Hematopoietic multipotent progenitor cell treated with erythropoietin and hydrocortisone succinate and interleukin-3 and kit ligand, for 4 days (in vitro differentiated cells): ENCODE results near the gene LTB4R.

Experiments used
- DNase-seq: peaks from one replicate; pipeline ENCODE4 v3.0.0-alpha.2; 2015

Gene LTB4R

GRCh38 chr14:24279301-24280186 lies 31.8 kb upstream of the LTB4R start:
- peak; percentile 91 for DNase-seq

GRCh38 chr14:24280797-24281460 lies 30.4 kb upstream of the LTB4R start:
- DNase-seq = no peak

GRCh38 chr14:24281636-24282035 lies 29.7 kb upstream of the LTB4R start:
- DNase-seq = no peak

- no peak for DNase-seq
Measured at GRCh38 chr14:24282736-24283135, 28.6 kb upstream of the LTB4R start.

- DNase-seq = no peak
Measured at GRCh38 chr14:24283796-24284460, 27.4 kb upstream of the LTB4R start.

GRCh38 chr14:24284501-24285035 lies 26.7 kb upstream of the LTB4R start:
- no peak for DNase-seq

- no peak for DNase-seq
Measured at GRCh38 chr14:24285351-24285750, 26.0 kb upstream of the LTB4R start.

- DNase-seq = no peak
Measured at GRCh38 chr14:24286996-24287395, 24.3 kb upstream of the LTB4R start.

- DNase-seq = peak; percentile 25
Measured at GRCh38 chr14:24289649-24290280, 21.5 kb upstream of the LTB4R start.

GRCh38 chr14:24290746-24291145 lies 20.6 kb upstream of the LTB4R start:
- DNase-seq = no peak

GRCh38 chr14:24291446-24292117 lies 19.7 kb upstream of the LTB4R start:
- DNase-seq = no peak

- DNase-seq = no peak
Measured at GRCh38 chr14:24292118-24292807, 19.0 kb upstream of the LTB4R start.

GRCh38 chr14:24293525-24293924 lies 17.8 kb upstream of the LTB4R start:
- DNase-seq = no peak

GRCh38 chr14:24296341-24297157 lies 14.8 kb upstream of the LTB4R start:
- peak; percentile 89 for DNase-seq

- peak; percentile 66 for DNase-seq
Measured at GRCh38 chr14:24297190-24297964, 13.9 kb upstream of the LTB4R start.

- DNase-seq = peak; percentile 32
Measured at GRCh38 chr14:24298892-24299254, 12.4 kb upstream of the LTB4R start.

- DNase-seq = peak; percentile 95
Measured at GRCh38 chr14:24299255-24300191, 11.8 kb upstream of the LTB4R start, which contains the start of the genes DHRS1 and NOP9. DHRS1 (minus strand) TSS chr14:24299780; CDS start chr14:24299106, 674 bp downstream. NOP9 (plus strand) TSS chr14:24299850; CDS start chr14:24299955, 105 bp downstream.

GRCh38 chr14:24300326-24300980 lies 10.8 kb upstream of the LTB4R start:
- no peak for DNase-seq
